Stimulated activated CD8-positive, alpha-beta memory T cell treated with anti-CD3 and anti-CD28 coated beads, Interleukin-15, amount 100 ng/mL, for 4 hours (primary cell): ENCODE data around the gene CEP350.
"Not testable (repeated sequence)": the region's sequence is repeated elsewhere in the genome, so short reads cannot be mapped to it uniquely, and the experiment has no call there.

Experiments used
- DNase-seq, 2 donors: peaks; one replicate each; pipeline ENCODE4 v3.0.0-alpha.2; 2020; ENCODE audit warnings: low read depth in 2 of 2

The CEP350 gene

DNA sequence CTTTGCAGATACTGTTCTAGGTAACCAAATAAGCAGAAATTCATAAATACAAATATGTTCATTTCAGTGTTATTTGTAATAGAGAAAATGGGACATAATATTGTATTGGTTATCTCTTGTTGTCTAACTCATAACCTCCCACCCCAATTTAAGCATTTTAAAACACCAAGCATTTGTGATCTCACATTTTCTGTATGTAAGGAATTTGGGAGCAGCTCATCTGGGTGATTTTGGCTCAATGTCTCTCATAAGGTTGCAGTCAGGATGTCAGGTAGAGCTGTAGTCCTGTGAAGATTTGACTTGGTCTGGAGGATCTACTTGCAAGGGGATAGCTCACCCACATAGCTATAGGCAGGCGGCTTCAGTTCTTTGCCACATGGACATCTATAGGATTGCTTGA is 29.5 kb downstream of the CEP350 start:
- no peak for DNase-seq

GRCh38 chr1:179984942-179985341 is 30.3 kb downstream of the CEP350 start:
- DNase-seq = no peak

- no peak for DNase-seq
Measured at GRCh38 chr1:179990847-179991246, 36.2 kb downstream of the CEP350 start.

- DNase-seq = no peak
Measured at GRCh38 chr1:179995576-179995975, 41.0 kb downstream of the CEP350 start.

DNA sequence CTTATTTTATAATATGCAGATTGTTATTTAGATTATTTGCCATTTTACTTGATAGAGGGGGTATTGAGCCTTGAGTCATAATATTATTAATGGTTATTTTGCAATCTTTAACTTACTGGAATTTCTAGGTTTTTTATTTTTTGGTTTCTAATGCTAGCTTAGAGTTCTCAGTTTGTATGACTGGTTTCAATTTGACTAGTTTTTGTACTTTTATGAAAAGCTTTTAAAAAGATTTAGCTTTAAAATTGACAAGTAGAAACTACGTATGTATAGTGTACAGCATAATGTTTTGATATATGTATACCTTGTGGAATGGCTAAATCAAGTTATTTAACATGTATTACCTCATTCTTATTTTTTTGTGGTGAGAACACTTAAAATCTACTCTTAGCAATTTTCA is 41.5 kb downstream of the CEP350 start:
- no peak for DNase-seq

DNA sequence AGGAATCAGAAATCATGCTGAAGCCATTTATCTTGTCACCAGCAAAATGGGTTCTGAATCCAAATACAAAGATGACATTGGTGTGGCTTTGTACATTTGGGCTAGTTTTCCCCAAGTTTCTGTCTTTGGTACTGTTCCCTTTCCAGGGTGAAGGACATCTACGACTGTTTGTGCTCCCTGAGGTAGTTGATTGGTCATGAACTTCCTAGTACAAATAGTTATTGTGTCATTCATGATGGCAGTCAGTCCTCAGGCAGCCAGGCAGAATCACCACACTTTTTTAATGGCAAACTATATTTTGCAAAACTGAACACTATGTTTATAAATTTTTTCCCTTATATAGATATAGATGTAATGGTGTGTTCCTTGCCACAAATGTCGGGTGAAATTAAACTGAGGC is 46.0 kb downstream of the CEP350 start:
- no peak for DNase-seq

DNA sequence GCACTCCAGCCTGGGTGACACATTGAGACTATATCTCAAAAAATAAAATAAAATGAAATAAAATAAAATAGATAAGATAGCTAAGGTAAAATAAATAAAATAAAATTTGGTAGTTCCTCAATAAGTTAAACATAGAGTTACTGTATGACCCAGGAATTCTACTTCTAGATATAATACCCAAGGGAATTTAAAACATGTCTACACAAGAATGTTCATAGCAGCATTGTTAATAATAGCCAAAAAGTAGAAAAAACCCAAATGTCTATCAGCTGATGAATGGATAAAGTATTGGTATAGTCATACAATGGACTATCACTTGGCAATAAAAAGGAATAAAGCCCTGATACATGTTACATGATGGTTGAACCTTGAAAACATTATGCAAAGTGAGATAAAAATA is 47.8 kb downstream of the CEP350 start:
- no peak for DNase-seq

DNA sequence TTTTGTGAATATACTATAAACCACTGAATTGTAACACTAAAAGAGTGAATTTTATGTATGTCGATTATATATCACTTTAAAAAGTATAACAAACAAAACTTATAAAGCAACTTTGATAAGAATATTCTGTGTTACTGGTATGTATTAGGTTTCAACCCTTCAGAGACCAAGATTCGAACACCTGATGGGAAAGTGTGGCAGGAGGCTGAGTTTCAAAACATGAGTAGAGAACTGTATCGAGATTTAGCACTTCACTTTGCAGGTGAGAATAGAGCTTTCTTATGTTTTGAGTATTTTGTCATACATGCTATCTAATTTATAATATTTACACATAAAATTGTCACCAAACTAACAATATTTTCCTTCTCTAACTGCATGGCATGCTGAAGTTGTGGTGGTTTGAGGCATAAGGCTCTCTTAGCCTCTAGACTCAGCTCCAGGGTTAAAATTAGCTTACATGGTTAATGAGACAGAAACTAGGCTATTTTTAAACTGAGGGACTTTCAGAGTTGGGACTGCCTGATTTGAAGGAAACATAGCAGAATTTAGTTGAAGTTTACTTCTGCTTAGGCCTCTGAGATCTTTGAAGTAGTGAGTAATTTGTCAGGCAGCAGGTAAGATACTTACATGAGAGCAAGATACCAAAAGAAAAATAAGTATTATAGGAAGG is 48.6 kb downstream of the CEP350 start:
- no peak for DNase-seq

- not testable (repeated sequence) for DNase-seq
Measured at GRCh38 chr1:180006762-180007161, 52.2 kb downstream of the CEP350 start.

DNA sequence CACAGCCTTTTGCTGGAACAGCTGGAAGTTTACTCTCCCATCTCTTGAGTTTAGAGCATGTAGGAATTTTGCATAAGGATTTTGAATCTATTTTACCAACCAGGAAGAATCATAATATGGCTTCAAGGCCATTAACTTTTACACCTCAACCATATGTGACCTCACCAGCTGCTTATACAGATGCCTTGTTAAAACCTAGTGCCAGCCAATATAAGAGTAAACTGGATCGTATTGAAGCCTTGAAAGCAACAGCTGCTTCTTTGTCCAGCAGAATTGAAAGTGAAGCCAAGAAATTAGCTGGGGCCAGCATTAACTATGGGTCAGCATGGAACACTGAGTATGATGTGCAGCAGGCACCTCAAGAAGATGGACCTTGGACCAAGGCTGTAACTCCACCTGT is 65.4 kb downstream of the CEP350 start:
- DNase-seq = no peak

- no peak for DNase-seq
Measured at GRCh38 chr1:180026556-180026955, 71.9 kb downstream of the CEP350 start.

DNA sequence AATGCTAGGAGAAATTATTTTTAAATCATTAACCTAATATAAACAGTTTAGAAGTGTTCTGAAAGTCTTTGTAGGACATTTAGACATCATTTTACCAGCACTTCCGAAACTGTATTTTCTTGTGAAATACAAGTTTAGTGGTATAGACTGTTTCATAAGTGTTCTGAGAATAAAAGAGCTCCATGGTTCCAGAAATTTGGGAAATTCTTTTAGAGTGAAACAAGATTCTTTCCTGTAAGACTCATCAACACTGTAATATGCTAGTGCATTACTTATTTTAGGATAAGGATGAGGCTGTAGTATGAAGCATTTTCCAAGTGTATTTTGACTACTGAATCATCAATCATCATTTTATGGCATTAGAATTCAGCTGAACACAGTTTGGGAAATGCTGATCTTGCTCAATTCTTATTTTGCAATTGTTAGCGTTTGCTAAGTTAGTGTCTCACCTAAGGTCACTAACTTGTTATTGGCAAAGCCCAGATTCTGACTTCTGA is 73.4 kb downstream of the CEP350 start:
- no peak for DNase-seq

DNA sequence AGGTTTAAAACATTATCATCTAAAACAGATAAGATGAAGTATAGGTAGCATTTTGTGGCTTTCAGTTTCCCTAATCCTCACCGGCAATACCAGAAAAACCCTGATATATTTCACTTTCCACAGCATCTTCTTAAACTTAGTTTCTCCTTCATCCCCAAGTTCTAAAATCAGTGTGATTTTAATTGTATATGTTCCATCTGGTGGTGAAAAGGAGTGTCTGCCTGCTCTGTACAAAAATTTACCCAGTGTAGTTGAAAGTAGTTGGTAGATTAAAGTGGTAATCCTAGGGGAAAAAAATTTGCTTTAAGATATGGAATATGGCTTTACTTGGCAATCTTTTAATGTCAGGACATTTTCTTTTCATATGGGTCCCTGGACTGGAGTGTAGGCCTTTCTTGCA is 74.3 kb downstream of the CEP350 start:
- no peak for DNase-seq

GRCh38 chr1:180029524-180030135 is 75.0 kb downstream of the CEP350 start:
- no peak for DNase-seq

DNA sequence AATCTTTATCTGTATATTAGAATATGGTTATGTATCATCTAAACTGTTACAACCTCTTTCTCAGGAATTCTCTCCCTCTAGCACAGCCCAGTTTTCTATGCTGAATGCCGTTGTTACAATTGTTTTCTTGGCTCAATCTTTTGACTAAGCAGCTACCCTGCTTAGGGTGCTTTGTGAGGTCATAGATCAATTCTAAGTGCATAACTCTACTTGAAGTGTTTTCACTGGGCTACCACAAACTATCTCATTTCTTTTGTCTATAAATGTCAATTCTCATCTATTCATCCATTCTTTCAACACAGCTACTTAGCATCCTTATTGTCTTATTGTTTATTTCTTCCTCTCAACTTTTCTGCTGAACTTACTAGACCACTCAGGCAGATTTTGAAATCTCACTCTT is 77.1 kb downstream of the CEP350 start:
- DNase-seq = no peak

DNA sequence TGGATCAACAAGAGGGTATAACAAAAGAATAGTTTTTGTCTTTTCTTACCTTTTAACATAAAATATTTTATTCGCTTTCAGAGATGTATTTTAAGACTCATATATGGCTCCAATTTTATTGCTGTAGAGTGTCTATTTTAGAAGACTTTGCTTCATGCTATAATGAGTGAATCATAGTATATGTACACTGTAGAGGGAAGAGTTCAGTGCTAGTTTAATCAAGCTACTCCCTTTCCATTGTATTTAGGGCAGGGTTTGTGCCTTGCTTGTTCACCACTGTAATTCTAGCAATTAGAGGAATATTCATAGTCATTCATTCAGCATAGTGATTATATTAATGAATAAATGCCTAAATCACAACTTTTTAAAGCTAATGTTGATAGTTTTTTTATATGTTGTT is 78.8 kb downstream of the CEP350 start:
- DNase-seq = no peak

DNA sequence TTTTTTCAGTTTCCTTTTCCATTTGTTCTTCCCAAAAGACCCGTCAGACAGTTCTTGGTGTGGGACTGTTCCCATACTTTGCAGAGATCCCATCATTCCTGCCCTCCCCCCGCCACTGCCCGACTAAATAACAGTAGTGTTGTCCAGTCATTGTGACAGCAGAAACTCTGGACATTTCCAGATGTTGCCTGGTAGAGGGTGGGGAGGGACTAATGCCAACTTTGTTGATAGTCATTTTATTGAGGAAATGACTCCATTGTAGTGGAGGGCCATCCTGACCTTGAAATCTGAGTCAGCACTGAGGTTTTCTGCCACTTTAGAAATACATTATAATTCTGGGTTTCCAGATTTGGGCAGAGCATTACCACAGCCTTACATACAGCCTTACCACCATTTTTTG is 85.4 kb downstream of the CEP350 start:
- no peak for DNase-seq

DNA sequence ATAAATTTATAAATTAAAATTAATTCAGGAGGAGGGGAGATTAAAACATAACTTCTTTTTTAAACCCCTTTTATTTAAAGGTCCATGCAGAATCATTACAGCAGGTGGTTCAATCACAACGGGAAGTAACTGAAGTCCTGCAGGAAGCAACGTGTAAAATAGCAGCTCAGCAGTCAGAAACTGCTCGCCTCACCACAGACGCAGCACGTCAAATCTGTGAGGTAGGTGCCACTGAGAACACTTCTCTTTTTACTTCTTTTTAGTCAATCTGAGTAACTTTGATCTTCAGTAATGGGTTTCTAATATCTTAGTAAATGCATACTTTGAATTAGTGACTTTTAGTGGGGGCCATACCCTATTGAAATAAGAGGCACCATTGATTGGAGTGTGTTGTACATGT is 87.0 kb downstream of the CEP350 start:
- no peak for DNase-seq

- no peak for DNase-seq
Measured at GRCh38 chr1:180042988-180043622, 88.5 kb downstream of the CEP350 start.

DNA sequence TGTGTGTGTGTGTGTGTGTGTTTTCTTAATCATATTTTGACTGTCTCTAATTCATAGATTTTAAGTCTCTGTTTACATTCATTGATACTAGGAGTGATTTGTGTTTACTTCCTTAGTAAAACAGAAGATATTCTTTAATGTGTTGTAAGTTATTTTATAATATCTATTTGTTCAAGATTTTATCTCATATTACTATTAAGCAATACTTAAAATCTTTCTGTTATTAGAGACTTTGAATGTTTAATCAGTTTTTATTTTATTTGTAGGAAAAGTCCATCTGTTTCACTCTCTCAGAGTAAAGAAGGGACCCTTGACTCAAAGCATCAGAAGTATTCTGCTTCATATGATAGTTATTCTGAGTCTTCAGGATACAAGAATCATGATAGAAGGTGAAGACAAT is 89.2 kb downstream of the CEP350 start:
- no peak for DNase-seq

DNA sequence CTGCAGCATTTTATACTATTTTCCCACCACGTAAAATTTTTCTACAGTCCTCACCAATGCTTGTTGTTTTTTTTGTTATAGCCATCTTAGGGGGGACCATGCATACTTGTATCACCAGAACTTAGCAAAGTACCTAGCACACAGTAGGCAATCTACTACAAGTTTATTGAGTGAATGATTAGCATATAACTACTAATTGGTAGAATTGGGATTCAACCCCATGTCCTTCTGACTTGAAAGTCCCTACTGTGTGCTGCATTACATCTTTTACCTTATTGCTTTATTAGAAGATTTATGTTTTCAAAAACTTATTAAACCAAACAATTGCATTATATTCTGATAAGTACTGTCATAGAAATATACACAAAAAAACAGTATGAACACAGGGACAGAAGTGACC is 92.1 kb downstream of the CEP350 start:
- no peak for DNase-seq

DNA sequence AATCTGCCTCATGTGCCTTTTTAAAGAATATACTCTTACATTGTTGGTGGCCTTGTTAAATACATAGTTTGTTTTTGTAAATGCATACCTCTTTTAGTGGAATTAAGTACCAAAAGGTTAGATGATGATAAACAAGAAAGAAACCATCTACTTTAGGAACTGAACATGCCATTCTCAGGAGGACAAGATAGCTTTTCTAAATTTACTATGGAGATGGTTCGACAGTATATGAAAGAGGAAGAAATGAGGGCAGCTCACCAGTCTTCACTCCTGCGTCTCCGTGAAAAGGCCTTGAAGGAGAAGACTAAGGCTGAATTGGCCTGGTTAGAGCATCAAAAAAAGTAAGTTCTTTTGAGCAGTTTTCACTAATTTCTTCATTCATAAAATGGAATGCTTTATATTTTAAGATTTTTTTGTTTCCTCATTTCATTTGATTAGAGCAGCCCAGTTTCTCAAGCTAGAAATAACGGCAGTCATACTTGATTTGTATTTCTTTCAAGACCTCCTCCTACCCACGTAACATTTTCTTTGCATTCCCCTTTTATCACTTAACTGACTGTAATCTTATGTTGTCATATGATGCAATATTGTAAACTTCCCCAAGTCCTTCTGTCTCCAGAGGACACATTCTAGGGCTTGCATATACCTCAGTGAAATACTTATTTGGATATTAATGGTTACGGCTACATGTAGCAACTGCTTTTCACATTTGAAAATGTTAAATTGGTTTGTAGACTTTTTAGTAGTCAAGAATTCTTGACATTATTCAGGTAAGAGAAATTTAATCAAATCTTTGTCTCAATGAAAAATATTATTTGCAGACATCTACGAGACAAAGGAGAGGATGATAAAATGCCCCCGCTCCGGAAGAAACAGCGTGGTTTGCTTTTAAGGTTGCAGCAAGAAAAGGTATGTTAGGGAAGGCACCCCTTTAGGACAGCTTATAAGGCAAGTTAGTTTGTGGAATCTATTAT is 99.3 kb downstream of the CEP350 start:
- DNase-seq = no peak
